ENCODE data around the gene RGPD8. TPM values are rescaled to one million over a fixed set of nuclear protein-coding genes. Genes with fewer than 3 reads are reported as not detected.
"Not testable (repeated sequence)": the region's sequence is repeated elsewhere in the genome, so short reads cannot be mapped to it uniquely, and the experiment has no call there.

The RGPD8 gene
- total RNA-seq, 2 donors from 2014 or later = 10.7 to 11.4 TPM

GRCh38 chr2:112437405-112437831 is 4.0 kb upstream of the RGPD8 start:
- not testable (repeated sequence) for DNase-seq, ATAC-seq
- intact Hi-C loops (cut with DNase I, micrococcal nuclease) = loop anchor here in 1 of 2 donors (10.0 kb wide), 1 partner anchor 183 kb away; the partner anchor contains the start of gene ZC3H8

DNA sequence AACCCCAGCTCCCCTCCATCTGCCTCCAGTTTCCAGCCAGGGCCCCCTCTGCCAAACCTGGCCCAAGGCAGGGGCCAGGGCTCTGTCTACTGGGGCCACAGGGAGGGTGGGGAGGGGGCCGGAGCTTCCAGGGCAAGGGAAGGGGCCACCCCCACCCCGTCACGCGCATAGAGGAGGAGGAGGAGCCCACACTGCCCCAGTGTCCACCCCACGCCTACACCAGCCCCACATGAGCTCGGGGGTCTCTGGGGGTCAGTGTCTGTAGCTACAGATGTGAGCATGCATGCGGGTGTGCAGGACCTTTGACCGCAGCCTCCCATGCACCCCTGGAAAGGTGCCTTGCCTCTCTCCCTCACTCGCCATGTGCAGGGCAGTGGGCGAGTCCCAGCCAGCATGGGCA is 3.5 kb upstream of the RGPD8 start:
- ATAC-seq, DNase-seq: not testable (repeated sequence)
- intact Hi-C loops (cut with DNase I, micrococcal nuclease) = loop anchor here in 1 of 2 donors (10.0 kb wide), 1 partner anchor 182 kb away; the partner anchor contains the start of gene ZC3H8

DNA sequence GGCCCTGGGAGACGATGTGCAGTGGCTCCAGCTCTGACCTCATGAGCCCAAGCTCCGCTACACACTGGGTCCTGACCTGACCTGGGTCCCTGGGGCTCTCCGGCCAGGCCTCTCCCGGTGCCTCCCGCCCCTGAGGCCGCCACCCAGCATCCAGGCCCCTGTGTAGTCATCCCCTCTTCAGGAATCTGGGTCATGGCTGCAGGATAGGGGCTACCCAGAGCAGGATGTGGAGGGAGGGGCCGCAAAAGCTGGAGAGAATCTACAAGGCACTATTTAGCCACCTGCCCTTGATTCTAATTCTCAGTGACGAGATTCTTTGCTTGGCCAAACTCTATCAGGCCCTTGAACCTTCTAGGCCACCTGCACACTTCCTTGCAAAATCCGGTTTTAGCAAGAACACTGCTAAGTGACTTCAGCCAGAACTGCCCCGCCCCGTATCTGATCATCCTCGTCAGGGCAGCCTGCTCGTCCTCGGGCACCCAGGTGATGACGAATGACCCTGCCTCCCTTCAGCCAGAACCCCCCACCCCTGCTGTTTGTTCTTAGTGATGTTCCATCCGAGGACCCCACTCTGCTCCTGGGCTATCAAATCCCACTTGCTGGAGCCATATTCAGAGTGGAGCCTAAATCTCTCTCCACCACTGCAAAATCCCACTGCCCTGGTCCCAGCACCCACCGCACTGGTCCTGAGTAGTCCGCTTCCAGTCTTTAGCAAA is 2.4 kb upstream of the RGPD8 start:
- peak; percentile 23 for ATAC-seq
- not testable (repeated sequence) for DNase-seq
- intact Hi-C loops (cut with DNase I, micrococcal nuclease) = loop anchor here in 1 of 2 donors (10.0 kb wide), 1 partner anchor 181 kb away; the partner anchor contains the start of gene ZC3H8

DNA sequence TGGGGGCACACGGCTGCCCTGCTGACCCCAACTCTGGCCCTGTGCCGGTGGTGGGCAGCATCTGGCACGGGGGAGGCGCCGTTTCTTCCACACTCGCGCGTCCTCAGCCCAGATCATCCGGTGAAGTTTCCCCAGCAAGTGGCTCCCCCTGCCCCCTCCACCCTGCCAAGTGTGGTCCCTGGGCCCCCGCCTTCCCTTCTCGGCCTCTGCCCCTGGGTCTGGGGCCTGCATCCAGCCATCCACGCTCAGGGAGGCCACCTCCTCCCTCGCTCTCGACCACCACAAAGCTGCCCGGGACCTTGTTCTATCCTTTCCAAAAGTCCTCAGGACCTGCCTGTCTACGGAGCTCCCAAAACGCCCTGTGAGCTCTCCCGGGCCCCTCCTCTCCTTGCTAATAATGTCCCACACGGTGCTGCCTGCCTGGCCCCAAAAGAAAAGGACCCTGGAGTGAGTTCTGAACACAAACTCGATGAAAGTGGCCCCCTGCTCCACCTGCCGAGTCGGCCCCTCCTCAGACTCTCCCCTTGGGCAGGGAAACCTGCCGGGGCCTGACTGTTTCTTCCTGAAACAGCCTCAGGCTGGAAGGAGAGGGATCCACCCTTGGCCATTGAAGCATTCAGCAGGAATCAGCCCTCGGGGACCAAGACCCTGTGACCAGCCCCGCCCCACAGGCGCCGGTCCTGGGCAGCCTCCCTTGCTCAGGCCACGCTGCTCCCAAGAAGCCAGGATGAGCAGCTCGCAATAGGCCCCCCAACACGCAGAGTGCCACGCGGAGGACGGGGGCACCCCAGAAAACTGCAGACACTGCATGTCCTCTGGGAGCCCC is 1.7 kb upstream of the RGPD8 start:
- not testable (repeated sequence) for ATAC-seq, DNase-seq
- intact Hi-C loops (cut with DNase I, micrococcal nuclease) = loop anchor here in 1 of 2 donors (10.0 kb wide), 1 partner anchor 180 kb away; the partner anchor contains the start of gene ZC3H8

DNA sequence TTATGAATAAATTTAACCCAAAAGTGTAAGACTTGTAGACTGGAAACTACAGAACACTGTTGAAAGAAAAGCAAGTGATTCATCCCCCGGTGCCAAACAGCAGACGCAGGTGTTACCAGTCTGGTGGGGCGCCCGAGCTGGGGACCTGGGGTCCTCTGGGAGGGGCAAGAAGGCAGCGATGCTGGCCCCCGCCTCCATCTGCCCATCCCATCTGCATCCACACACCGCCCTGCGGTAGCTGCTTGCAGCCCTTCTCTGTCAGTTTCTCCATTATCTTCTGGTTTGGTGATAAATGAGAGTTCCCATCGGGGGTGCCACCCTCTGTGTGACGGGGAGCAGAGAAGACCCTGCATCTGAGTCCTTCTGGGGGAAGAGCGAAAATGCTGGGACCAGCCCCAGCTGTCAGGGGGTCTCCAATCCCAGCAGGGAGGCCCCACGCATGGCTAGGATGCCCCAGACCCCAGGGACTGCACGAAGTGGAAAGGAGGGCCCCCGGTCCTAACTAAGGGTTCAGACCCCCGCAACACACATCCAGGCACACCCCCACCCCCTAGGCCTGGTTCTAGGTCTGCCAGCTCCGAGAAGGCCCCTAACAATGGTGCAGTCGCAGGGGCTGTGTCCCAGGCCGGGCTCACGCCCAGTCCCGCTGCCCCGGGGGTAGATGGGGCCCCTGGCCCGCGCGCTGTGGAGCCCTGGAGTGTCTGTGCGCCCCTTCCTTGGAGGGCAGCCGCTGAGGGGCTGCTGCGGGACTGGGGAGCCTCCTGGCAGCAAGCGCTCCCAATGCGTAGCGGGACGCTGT is 686 bp upstream of the RGPD8 start:
- DNase-seq (peak in 1 of 2 donors; percentile 7), ATAC-seq (no peak)
- intact Hi-C loops (cut with DNase I, micrococcal nuclease) = loop anchor here in 1 of 2 donors (10.0 kb wide), 1 partner anchor 179 kb away; the partner anchor contains the start of gene ZC3H8

DNA sequence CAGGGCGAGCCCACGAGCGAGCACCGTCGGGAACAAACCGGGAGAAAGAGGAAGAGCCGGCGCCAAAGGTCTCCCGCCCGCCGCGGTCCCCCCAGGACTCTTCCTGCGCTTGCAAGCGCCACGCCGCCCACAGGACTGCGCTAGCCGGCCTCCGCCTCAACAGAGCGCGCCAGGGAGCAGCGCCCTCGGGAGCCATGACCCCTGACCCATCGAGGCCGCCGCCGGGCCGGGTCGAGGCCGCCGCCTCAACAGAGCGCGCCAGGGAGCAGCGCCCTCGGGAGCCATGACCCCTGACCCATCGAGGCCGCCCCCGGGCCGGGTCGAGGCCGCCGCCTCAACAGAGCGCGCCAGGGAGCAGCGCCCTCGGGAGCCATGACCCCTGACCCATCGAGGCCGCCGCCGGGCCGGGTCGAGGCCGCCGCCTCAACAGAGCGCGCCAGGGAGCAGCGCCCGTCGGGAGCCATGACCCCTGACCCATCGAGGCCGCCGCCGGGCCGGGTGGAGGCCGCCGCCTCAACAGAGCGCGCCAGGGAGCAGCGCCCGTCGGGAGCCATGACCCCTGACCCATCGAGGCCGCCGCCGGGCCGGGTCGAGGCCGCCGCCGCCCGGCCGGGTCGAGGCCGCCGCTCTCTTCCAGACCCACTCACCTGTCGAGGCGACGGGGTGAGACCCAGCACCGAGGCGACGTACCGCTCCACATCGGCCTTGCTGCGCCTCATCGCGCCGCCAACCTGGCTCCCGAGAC is 538 bp downstream of the RGPD8 start:
- intact Hi-C loops (cut with DNase I, micrococcal nuclease) = loop anchor here in 1 of 2 donors (10.0 kb wide), 1 partner anchor 178 kb away; the partner anchor contains the start of gene ZC3H8
- ATAC-seq = peak; percentile 67
- DNase-seq = peak in 1 of 2 donors; percentile 50

- DNase-seq, ATAC-seq: not testable (repeated sequence)
- intact Hi-C loops (cut with DNase I, micrococcal nuclease) = loop anchor here in 1 of 2 donors (10.0 kb wide), 1 partner anchor 178 kb away; the partner anchor contains the start of gene ZC3H8
Observed at GRCh38 chr2:112432390-112432734, 1.1 kb downstream of the RGPD8 start.

DNA sequence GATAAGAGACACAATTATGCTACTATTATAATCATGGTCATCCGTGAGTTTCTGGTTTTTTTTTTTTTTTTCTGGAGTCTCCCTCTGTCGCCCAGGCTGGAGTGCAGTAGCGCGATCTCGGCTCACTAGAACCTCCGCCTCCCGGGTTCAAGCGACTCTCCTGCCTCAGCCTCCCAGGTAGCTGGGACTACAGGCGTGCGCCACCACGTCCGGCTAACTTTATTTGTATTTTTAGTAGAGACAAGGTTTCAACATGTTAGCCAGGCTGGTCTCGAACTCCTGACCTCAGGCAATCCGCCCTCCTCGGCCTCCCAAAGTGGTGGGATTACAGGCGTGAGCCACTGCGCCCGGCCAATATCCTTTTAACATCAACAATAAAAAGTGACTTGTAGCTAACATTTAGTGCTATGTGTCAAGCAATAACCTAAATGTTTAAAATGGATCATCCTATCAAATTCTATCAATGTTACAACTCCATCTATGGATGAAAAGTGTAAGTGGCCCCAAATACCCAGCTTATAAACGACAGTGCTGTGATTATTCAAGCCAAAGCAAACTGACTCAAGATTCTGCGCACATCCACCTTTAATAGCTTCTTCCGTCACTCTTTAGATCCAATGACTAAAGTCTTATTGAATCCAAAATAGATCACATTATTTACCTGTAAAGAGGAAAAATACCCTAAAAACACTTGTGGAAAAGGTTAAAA is 1.7 kb downstream of the RGPD8 start:
- DNase-seq, ATAC-seq: not testable (repeated sequence)
- intact Hi-C loops (cut with DNase I, micrococcal nuclease) = loop anchor here in 1 of 2 donors (10.0 kb wide), 1 partner anchor 177 kb away; the partner anchor contains the start of gene ZC3H8

GRCh38 chr2:112424553-112424952 is 8.9 kb downstream of the RGPD8 start:
- ATAC-seq; intact Hi-C loops (cut with DNase I, micrococcal nuclease): not testable (repeated sequence)

GRCh38 chr2:112416860-112417259 is 16.6 kb downstream of the RGPD8 start:
- DNase-seq; intact Hi-C loops (cut with DNase I, micrococcal nuclease): not testable (repeated sequence)

More at GRCh38 chr2:112424553-112424952, 8.9 kb downstream of the RGPD8 start:
- DNase-seq = not testable (repeated sequence)

DNA sequence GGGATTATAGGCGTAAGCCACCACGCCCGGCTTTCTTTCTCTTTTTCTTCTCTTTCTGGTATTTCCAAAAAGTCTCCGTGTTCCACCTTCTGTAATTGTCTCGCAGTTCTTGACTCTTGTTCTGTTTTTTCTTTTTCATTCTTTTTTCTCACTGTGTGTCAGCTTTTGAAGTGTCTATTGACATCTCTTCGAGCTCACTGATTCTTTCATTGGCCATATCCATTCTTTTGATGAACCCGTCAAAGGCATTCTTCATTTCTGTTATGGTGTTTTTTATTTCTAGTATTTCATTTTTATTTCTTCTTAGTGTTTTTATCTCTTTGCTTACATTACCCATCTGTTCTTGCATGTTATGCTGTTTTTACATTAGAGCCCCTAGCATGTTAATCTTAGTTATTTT is 73.4 kb downstream of the RGPD8 start:
- intact Hi-C loops (cut with DNase I, micrococcal nuclease); ATAC-seq; DNase-seq: not testable (repeated sequence)

More at GRCh38 chr2:112416860-112417259, 16.6 kb downstream of the RGPD8 start:
- not testable (repeated sequence) for ATAC-seq

- ATAC-seq; intact Hi-C loops (cut with DNase I, micrococcal nuclease); DNase-seq: not testable (repeated sequence)
Observed at GRCh38 chr2:112354335-112354734, 79.1 kb downstream of the RGPD8 start.

GRCh38 chr2:112352809-112353603 is 80.4 kb downstream of the RGPD8 start:
- ATAC-seq; DNase-seq; intact Hi-C loops (cut with DNase I, micrococcal nuclease): not testable (repeated sequence)

DNA sequence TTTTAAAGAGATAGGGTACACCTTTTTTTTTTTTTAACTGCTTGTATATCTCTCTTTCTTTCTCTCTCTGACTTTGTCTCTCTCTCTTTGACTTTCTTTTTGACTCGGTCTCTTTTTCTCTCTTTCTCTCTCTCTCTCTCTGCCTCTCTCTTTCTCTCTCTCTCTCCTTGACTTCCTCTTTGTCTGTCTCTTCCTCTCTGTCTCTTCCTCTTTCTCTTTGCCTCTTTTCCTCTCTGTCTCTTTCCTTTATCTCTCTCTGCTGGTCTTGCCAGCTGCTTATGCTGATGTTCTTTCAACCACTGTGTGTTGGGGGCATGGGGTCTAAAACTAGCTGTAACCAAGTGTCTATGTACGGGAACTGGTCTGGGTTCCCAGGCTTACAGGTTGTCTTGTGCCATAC is 81.2 kb downstream of the RGPD8 start:
- intact Hi-C loops (cut with DNase I, micrococcal nuclease); DNase-seq; ATAC-seq: not testable (repeated sequence)

GRCh38 chr2:112345030-112346027 is 88.1 kb downstream of the RGPD8 start:
- DNase-seq (no peak), ATAC-seq (no peak)
- intact Hi-C loops (cut with DNase I, micrococcal nuclease) = no loop called here
